NCI-H2081 treated with DMSO at 0.1 percent for 48 hours (cell line): ENCODE measurements around the gene GYS1.
A peak's percentile ranks its signal among the peaks of the same experiment; 100 is the strongest.
"Not testable (repeated sequence)": the region's sequence is repeated elsewhere in the genome, so short reads cannot be mapped to it uniquely, and the experiment has no call there.

ENCODE experiments used
- DNase-seq: peaks from one replicate; lab custom pipeline; 2025; lab: John Stamatoyannopoulos, UW

The GYS1 gene

GRCh38 chr19:48938256-48938655 lies 54.9 kb downstream of the GYS1 start:
- DNase-seq = no peak

- DNase-seq = no peak
Observed at GRCh38 chr19:48935864-48936263, 57.2 kb downstream of the GYS1 start.

DNA sequence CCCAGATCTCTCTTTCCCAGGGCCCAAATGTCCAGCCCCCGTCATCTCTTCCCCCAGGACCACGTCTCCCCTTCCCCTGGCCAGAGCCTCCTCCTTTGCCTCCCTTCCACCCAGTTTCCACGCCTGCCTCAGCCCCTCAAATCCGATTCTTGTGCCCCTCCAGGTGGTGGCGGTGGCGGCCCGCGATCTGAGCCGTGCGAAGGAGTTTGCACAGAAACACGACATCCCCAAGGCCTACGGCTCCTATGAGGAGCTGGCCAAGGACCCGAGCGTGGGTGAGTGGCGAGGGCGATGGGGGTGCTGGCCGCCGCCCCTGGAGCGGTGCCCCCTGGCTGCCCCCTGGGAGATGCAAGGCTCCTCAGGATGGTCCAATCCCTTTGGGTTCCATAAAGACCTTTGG lies 58.3 kb downstream of the GYS1 start:
- no peak for DNase-seq

DNA sequence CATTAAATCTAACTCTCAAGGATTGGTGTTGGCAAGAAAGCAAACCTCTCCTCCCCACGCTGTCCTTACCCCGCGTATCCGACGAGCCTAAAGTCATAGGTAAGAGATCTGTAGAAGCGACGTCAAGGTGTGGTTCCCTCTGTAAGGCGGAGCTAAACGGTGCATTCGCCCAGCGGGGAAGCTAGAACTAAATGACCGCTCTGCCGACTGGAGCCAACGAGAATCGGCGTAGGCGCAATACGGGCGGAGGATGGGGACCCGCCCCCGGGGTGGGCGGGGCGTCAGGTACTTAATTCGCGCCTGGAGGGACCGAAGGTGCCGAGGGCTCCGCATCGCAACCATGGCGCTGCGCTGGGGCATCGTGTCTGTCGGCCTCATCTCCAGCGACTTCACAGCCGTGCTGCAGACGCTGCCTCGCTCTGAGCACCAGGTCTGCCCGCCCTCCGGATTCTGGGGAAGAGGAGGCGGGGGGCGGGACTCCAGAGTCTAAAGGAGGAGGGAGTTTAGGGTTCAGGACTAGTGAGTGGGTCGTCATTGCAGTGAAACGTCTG lies 59.7 kb downstream of the GYS1 start, which contains the start of gene DHDH:
Gene DHDH, plus strand, starts transcription at position 318 of the 551 bp plus-strand sequence. Its CDS starts 23 bp downstream, at position 341.
- peak; percentile 74 for DNase-seq

DNA sequence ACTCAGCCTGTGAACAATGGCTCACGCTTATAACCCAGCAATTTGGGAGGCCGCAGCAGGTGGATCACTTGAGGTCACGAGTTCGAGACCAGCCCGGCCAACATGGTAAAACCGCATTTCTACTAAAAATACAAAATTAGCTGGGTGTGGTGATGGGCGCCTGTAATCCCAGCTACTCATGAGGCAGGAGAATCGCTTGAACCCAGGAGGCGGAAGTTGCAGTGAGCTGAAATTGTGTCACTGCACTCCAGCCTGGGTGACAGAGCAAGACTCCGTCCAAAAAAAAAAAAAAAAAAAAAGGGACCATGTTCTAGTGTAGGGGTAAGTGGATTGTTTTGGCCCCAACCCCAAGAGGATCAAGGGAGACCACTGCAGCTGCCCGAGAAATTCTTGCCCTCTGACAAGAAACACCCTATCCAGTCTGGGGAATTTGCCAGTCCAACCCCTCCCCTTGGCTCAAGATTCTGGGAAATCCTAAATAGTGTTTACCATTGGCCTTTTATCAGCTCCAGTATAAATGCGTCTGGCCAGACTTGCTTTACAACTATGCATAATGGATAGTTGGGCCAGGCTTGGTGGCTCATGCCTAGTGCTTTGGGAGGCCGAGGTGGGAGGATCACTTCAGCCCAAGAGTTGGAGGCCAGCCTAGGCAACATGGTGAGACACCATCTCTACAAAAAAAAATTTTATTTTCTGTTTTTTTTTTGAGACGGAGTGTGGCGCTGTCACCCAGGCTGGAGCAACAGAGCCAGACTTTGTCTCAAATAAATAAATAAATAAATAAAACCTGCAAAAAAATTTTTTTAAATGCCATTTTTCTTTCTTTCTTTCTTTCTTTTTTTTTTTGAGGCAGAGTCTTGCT lies 64.7 kb downstream of the GYS1 start:
- no peak for DNase-seq

- DNase-seq = not testable (repeated sequence)
Observed at GRCh38 chr19:48927692-48928091, 65.4 kb downstream of the GYS1 start.

DNA sequence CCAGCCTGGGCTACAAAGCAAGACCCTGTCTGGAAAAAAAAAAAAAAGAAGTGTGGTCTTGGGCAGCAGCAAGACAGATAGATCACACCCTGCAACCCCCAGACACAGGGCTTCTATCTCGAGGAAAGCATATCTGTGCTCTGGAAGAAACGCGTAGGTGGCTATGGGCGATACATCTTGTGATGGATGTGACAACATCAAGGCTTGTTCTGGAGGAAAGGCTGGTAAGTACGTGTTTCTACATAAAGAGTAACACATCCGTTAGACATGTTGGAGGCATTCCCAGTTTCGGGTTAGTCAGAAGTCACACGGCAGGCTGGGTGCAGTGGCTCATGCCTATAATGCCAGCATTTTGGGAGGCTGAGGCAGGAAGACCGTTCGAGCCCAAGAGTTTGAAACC lies 66.2 kb downstream of the GYS1 start:
- DNase-seq = no peak

GRCh38 chr19:48925890-48926289 lies 67.2 kb downstream of the GYS1 start:
- not testable (repeated sequence) for DNase-seq

GRCh38 chr19:48925240-48925843 lies 67.8 kb downstream of the GYS1 start:
- DNase-seq = no peak

- no peak for DNase-seq
Observed at GRCh38 chr19:48922548-48923490, 70.3 kb downstream of the GYS1 start.

GRCh38 chr19:48921721-48922500 lies 71.2 kb downstream of the GYS1 start:
- no peak for DNase-seq

DNA sequence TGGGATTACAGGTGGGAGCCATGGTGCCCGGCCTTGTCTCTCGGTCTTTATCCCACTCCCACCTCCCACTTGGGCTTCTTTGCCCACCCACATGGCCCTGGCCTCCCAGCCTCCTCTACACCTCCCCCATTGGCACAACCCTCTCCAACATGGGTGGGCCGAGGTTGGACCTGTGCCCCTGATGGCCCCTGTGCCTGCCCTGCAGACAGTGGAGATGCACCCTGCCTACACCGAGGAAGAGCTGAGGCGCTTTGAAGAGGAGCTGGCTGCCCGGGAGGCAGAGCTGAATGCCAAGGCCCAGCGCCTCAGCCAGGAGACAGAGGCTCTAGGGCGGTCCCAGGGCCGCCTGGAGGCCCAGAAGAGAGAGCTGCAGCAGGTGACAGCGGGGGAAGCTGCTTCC lies 72.2 kb downstream of the GYS1 start:
- no peak for DNase-seq

DNA sequence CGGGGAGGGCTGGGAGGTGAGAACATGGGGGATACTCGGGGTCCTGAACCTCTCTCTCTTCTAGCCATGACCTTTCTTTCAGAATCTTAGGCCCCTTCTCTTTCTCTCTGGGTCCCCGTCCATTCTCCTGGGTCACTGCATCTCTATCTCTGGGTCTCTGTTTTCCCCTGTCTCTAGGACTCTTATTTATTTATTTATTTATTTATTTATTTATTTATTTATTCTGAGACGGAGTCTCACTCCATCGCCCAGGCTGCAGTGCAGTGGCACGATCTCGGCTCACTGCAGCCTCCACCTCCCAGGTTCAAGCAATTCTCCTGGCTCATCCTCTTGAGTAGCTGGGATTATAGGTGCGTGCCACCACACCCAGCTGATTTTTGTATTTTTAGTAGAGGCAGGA lies 73.8 kb downstream of the GYS1 start:
- DNase-seq = not testable (repeated sequence)

DNA sequence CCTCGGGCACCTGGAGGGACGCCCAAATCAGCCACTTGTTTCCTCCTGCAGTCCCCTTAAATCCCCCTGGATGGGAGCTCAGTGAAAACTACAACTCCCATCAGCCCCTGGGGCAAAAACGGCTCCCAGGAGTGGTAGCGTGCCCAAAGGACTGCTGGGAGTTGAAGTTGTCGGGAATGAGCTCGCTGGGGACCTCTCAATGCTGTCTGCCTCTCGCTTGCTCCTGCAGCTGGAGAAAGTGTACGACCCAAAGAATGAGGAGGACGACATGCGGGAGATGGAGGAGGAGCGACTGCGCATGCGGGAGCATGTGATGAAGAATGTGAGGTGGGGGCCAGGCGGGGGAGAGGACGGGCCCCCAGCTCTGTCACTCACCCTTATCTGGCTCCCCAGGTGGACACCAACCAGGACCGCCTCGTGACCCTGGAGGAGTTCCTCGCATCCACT lies 74.3 kb downstream of the GYS1 start:
- no peak for DNase-seq
